Activated naive CD8-positive, alpha-beta T cell treated with anti-CD3 and anti-CD28 coated beads, Interleukin-2, amount 10 ng/mL, durations not matched to agents 7 days and 5 days (primary cell): ENCODE measurements around the gene ARHGAP44. TPM values are rescaled to one million over a fixed set of nuclear protein-coding genes. Genes with fewer than 3 reads are reported as not detected.

Experiments
- ATAC-seq: fragments of 150-1000 bp; cut with Tn5 transposase; one replicate; pipeline ENCODE4 v1.10.0; 2021; ENCODE audit warnings: low read depth, moderate library complexity
- POLR2A ChIA-PET: fragments of 350-600 bp; sonication (Branson Sonifier 250); formaldehyde crosslinking; loops from one replicate; lab custom pipeline; 2021; ENCODE audit warnings: antibody characterized with exemption; lab: Charles Lee
- DNase-seq: peaks from one replicate; pipeline ENCODE4 v3.0.0; 2021
- H3K27ac Mint-ChIP-seq: one replicate; pipeline ENCODE4 v1.8.0; 2022; ENCODE audit warnings: mild to moderate bottlenecking, mixed read lengths
- H3K27me3 Mint-ChIP-seq: one replicate; pipeline ENCODE4 v1.8.0; 2022; ENCODE audit warnings: mild to moderate bottlenecking, moderate library complexity, mixed read lengths
- H3K36me3 Mint-ChIP-seq: one replicate; pipeline ENCODE4 v1.8.0; 2021; ENCODE audit warnings: mild to moderate bottlenecking, mixed read lengths
- H3K4me1 Mint-ChIP-seq: one replicate; pipeline ENCODE4 v1.8.0; 2021; ENCODE audit warnings: mixed read lengths
- H3K4me3 Mint-ChIP-seq: one replicate; pipeline ENCODE4 v1.8.0; 2022; ENCODE audit warnings: mild to moderate bottlenecking, moderate library complexity, mixed read lengths
- H3K9me3 Mint-ChIP-seq: one replicate; pipeline ENCODE4 v1.8.0; 2021; ENCODE audit warnings: mixed read lengths
- total RNA-seq, 2 experiments: library from RNA; stranded (reverse); gene quantifications; one replicate each; pipeline ENCODE4 v1.2.3, GENCODE V29; 2021

ARHGAP44 gene
- total RNA-seq, 2 experiments from 2014 or later, result not detected

- Mint-ChIP-seq H3K4me1 (peaks cover 5% of the 10 kb centered on the region), H3K9me3 (no peaks in the 10 kb centered on the region), H3K4me3 (peak overlapping the region; percentile 59), H3K36me3 (no peaks in the 10 kb centered on the region), H3K27ac (no peak overlapping the region), H3K27me3 (peaks cover 5% of the 10 kb centered on the region)
- POLR2A ChIA-PET, result no interaction called here
- ATAC-seq, result peak; percentile 67
- peak; percentile 70 for DNase-seq
These were observed 235.4 kb downstream of the ARHGAP44 start for GRCh38 chr17:13024526-13025257.

DNA sequence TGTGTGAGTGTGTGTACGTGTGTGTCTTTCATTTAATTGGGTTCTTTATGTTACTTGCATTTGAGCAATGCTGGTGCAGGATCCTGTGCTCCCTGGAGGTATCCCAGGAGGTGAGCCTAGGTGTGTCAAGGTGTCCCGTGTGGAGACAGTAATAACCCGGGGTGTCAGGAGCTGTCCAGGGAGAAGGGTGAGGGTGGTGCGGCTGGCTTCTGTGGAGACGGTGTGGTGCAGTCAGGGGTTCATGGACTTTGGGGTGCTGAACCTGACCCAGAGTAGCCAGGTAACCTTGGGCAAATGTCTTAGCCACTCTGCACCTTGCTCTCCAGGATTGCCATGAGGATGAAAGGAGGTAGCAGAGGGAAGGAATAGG lies 235.9 kb downstream of the ARHGAP44 start:
- H3K4me3 Mint-ChIP-seq, result no peak overlapping the region
- ATAC-seq, result no peak
- H3K27me3 Mint-ChIP-seq, result peaks cover 5% of the 10 kb centered on the region
- DNase-seq, result no peak
- H3K27ac Mint-ChIP-seq, result no peak overlapping the region
- peaks cover 5% of the 10 kb centered on the region for H3K4me1 Mint-ChIP-seq
- POLR2A ChIA-PET, result no interaction called here
- H3K36me3 Mint-ChIP-seq, result no peaks in the 10 kb centered on the region
- H3K9me3 Mint-ChIP-seq, result no peaks in the 10 kb centered on the region

GRCh38 chr17:13025687-13026086 lies 236.4 kb downstream of the ARHGAP44 start:
- Mint-ChIP-seq H3K9me3 (no peaks in the 10 kb centered on the region), H3K36me3 (no peaks in the 10 kb centered on the region), H3K27ac (no peak overlapping the region), H3K4me1 (peaks cover 7% of the 10 kb centered on the region), H3K27me3 (peaks cover 5% of the 10 kb centered on the region), H3K4me3 (no peak overlapping the region)
- no peak for DNase-seq
- no peak for ATAC-seq
- POLR2A ChIA-PET, result no interaction called here

GRCh38 chr17:13027246-13027645 lies 237.9 kb downstream of the ARHGAP44 start:
- POLR2A ChIA-PET, result no interaction called here
- Mint-ChIP-seq H3K4me1 (peaks cover 9% of the 10 kb centered on the region), H3K27ac (no peak overlapping the region), H3K27me3 (peaks cover 5% of the 10 kb centered on the region), H3K9me3 (no peaks in the 10 kb centered on the region), H3K4me3 (no peak overlapping the region), H3K36me3 (no peaks in the 10 kb centered on the region)
- DNase-seq (no peak), ATAC-seq (no peak)

GRCh38 chr17:13029340-13029739 lies 240.0 kb downstream of the ARHGAP44 start:
- H3K4me1 Mint-ChIP-seq, result peaks cover 11% of the 10 kb centered on the region
- H3K27ac Mint-ChIP-seq, result no peak overlapping the region
- ATAC-seq, result no peak
- no peak overlapping the region for H3K4me3 Mint-ChIP-seq
- no peaks in the 10 kb centered on the region for H3K36me3 Mint-ChIP-seq
- H3K27me3 Mint-ChIP-seq, result peaks cover 5% of the 10 kb centered on the region
- DNase-seq, result no peak
- POLR2A ChIA-PET, result interaction anchor here (2.7 kb wide), 1 partner anchor 11 kb away, joined by 8 read pairs; the partner anchor contains the start of gene ELAC2
- no peaks in the 10 kb centered on the region for H3K9me3 Mint-ChIP-seq

GRCh38 chr17:13030056-13030455 lies 240.8 kb downstream of the ARHGAP44 start:
- peaks cover 8% of the 10 kb centered on the region for H3K4me1 Mint-ChIP-seq
- no peak overlapping the region for H3K27ac Mint-ChIP-seq
- no peak overlapping the region for H3K4me3 Mint-ChIP-seq
- H3K9me3 Mint-ChIP-seq, result peaks cover 2% of the 10 kb centered on the region
- peaks cover 5% of the 10 kb centered on the region for H3K27me3 Mint-ChIP-seq
- DNase-seq (no peak), ATAC-seq (no peak)
- H3K36me3 Mint-ChIP-seq, result no peaks in the 10 kb centered on the region
- POLR2A ChIA-PET, result interaction anchor here (2.7 kb wide), 1 partner anchor 12 kb away, joined by 8 read pairs; the partner anchor contains the start of gene ELAC2

GRCh38 chr17:13030459-13031300 lies 241.4 kb downstream of the ARHGAP44 start:
- ATAC-seq, result peak; percentile 33
- no peaks in the 10 kb centered on the region for H3K36me3 Mint-ChIP-seq
- H3K4me3 Mint-ChIP-seq, result no peak overlapping the region
- H3K27me3 Mint-ChIP-seq, result peaks cover 9% of the 10 kb centered on the region
- H3K9me3 Mint-ChIP-seq, result peaks cover 2% of the 10 kb centered on the region
- H3K4me1 Mint-ChIP-seq, result peaks cover 8% of the 10 kb centered on the region
- H3K27ac Mint-ChIP-seq, result no peak overlapping the region
- POLR2A ChIA-PET, result interaction anchor here (2.7 kb wide), 1 partner anchor 12 kb away, joined by 8 read pairs; the partner anchor contains the start of gene ELAC2
- DNase-seq, result no peak

DNA sequence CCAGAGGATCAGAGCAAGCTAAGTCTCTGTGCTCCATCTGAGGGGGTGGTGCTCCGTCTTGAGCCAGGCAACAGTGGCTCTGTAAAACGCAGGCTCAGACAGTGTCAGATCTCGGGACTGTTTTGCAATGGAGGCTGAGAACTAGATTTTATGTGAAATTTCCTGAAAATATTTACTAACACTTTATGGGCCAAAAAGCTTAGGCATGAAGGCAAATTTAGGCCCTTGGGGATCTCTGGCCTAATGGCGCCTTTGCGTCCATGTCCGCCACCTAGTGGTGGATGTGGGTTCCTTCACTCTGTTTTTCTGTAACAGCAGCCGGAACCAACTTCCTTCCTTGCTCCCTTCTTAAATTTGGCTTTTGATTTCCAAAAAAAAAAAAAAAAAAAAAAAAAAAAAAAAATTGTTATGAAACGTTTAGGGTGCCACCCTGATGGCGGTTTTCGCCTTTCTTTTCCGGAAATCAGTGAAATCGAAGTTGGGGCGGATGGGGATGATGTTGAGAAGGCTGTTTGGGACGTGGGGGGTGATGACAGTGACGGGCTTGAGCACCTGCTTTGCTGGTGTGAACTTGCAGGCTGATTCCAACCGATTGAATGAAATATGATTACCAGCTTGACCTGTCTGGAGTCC lies 242.5 kb downstream of the ARHGAP44 start:
- H3K9me3 Mint-ChIP-seq, result peaks cover 2% of the 10 kb centered on the region
- peaks cover 7% of the 10 kb centered on the region for H3K27me3 Mint-ChIP-seq
- H3K4me3 Mint-ChIP-seq, result no peak overlapping the region
- peak; percentile 40 for DNase-seq
- no peaks in the 10 kb centered on the region for H3K36me3 Mint-ChIP-seq
- H3K4me1 Mint-ChIP-seq, result peaks cover 8% of the 10 kb centered on the region
- POLR2A ChIA-PET, result interaction anchor here (1.1 kb wide), 1 partner anchor 14 kb away, joined by 5 read pairs; the partner anchor contains the start of gene ELAC2
- peak; percentile 39 for ATAC-seq
- H3K27ac Mint-ChIP-seq, result no peak overlapping the region

- DNase-seq (no peak), ATAC-seq (no peak)
- peaks cover 4% of the 10 kb centered on the region for H3K27me3 Mint-ChIP-seq
- peaks cover 2% of the 10 kb centered on the region for H3K9me3 Mint-ChIP-seq
- peaks cover 6% of the 10 kb centered on the region for H3K4me1 Mint-ChIP-seq
- no peaks in the 10 kb centered on the region for H3K36me3 Mint-ChIP-seq
- POLR2A ChIA-PET, result no interaction called here
- H3K4me3 Mint-ChIP-seq, result no peak overlapping the region
- H3K27ac Mint-ChIP-seq, result no peak overlapping the region
These were observed 246.1 kb downstream of the ARHGAP44 start for GRCh38 chr17:13035420-13035819.

GRCh38 chr17:13036751-13037150 lies 247.5 kb downstream of the ARHGAP44 start:
- DNase-seq (no peak), ATAC-seq (no peak)
- Mint-ChIP-seq H3K4me3 (no peak overlapping the region), H3K27me3 (peaks cover 4% of the 10 kb centered on the region), H3K27ac (no peak overlapping the region), H3K4me1 (peaks cover 4% of the 10 kb centered on the region), H3K36me3 (no peaks in the 10 kb centered on the region), H3K9me3 (peaks cover 2% of the 10 kb centered on the region)
- POLR2A ChIA-PET, result no interaction called here

- Mint-ChIP-seq H3K27me3 (peaks cover 4% of the 10 kb centered on the region), H3K36me3 (no peaks in the 10 kb centered on the region), H3K9me3 (peaks cover 2% of the 10 kb centered on the region), H3K27ac (no peak overlapping the region), H3K4me1 (peaks cover 2% of the 10 kb centered on the region), H3K4me3 (no peak overlapping the region)
- POLR2A ChIA-PET, result no interaction called here
- ATAC-seq, result no peak
- DNase-seq, result no peak
These were observed 249.8 kb downstream of the ARHGAP44 start for GRCh38 chr17:13038931-13039665.
